Memory B cell (primary cell): ENCODE measurements around the gene SNTG2.
"Not testable (repeated sequence)": the region's sequence is repeated elsewhere in the genome, so short reads cannot be mapped to it uniquely, and the experiment has no call there.

ENCODE experiments used
- ATAC-seq: fragments of 150-1000 bp; cut with Tn5 transposase; 2 replicates; pipeline ENCODE4 v1.10.0; 2021; ENCODE audit warnings: low read depth, mild to moderate bottlenecking, moderate library complexity
- DNase-seq, 2 donors: peaks; one replicate each; pipeline ENCODE4 v3.0.0; 2022; ENCODE audit warnings: low spot score in 2 of 2
- H3K27ac Mint-ChIP-seq: one replicate; pipeline ENCODE4 v1.8.0; 2022; ENCODE audit warnings: mild to moderate bottlenecking, moderate library complexity, mixed read lengths
- H3K27me3 Mint-ChIP-seq: one replicate; pipeline ENCODE4 v1.8.0; 2022; ENCODE audit warnings: mixed read lengths
- H3K36me3 Mint-ChIP-seq: one replicate; pipeline ENCODE4 v1.8.0; 2022; ENCODE audit warnings: mild to moderate bottlenecking, mixed read lengths
- H3K4me1 Mint-ChIP-seq: one replicate; pipeline ENCODE4 v1.8.0; 2022; ENCODE audit warnings: mixed read lengths
- H3K4me3 Mint-ChIP-seq: one replicate; pipeline ENCODE4 v1.8.0; 2022; ENCODE audit warnings: mild to moderate bottlenecking, moderate library complexity, mixed read lengths
- H3K9me3 Mint-ChIP-seq: one replicate; pipeline ENCODE4 v1.8.0; 2022; ENCODE audit warnings: mixed read lengths

SNTG2 gene

GRCh38 chr2:1104364-1104763 is 153.7 kb downstream of the SNTG2 start:
- Mint-ChIP-seq H3K27ac (no peak overlapping the region), H3K36me3 (no peaks in the 10 kb centered on the region), H3K4me1 (no peaks in the 10 kb centered on the region), H3K4me3 (no peak overlapping the region), H3K27me3 (peaks cover 1% of the 10 kb centered on the region), H3K9me3 (no peaks in the 10 kb centered on the region)
- no peak for ATAC-seq
- DNase-seq, result no peak

GRCh38 chr2:1106344-1106743 is 155.7 kb downstream of the SNTG2 start:
- H3K36me3 Mint-ChIP-seq, H3K4me1 Mint-ChIP-seq, DNase-seq, ATAC-seq, H3K27ac Mint-ChIP-seq, H3K9me3 Mint-ChIP-seq, H3K27me3 Mint-ChIP-seq, H3K4me3 Mint-ChIP-seq: not testable (repeated sequence)

- no peak overlapping the region for H3K27ac Mint-ChIP-seq
- no peak for ATAC-seq
Measured at GRCh38 chr2:1115843-1116539, 165.3 kb downstream of the SNTG2 start.

GRCh38 chr2:1117569-1117968 is 166.9 kb downstream of the SNTG2 start:
- H3K4me1 Mint-ChIP-seq, result no peaks in the 10 kb centered on the region
- H3K9me3 Mint-ChIP-seq, result peaks cover 6% of the 10 kb centered on the region
- ATAC-seq (no peak), DNase-seq (no peak)
- H3K27ac Mint-ChIP-seq, result no peak overlapping the region
- no peak overlapping the region for H3K4me3 Mint-ChIP-seq
- peaks cover 2% of the 10 kb centered on the region for H3K36me3 Mint-ChIP-seq
- peaks cover 4% of the 10 kb centered on the region for H3K27me3 Mint-ChIP-seq

More at GRCh38 chr2:1115843-1116539, 165.3 kb downstream of the SNTG2 start:
- H3K4me3 Mint-ChIP-seq, result no peak overlapping the region
- no peaks in the 10 kb centered on the region for H3K4me1 Mint-ChIP-seq
- H3K36me3 Mint-ChIP-seq, result peaks cover 2% of the 10 kb centered on the region
- no peak for DNase-seq
- peaks cover 13% of the 10 kb centered on the region for H3K9me3 Mint-ChIP-seq
- H3K27me3 Mint-ChIP-seq, result peaks cover 4% of the 10 kb centered on the region

- Mint-ChIP-seq H3K27me3 (no peaks in the 10 kb centered on the region), H3K27ac (no peak overlapping the region), H3K36me3 (no peaks in the 10 kb centered on the region), H3K4me1 (no peaks in the 10 kb centered on the region), H3K9me3 (peaks cover 3% of the 10 kb centered on the region), H3K4me3 (no peak overlapping the region)
- DNase-seq (no peak), ATAC-seq (no peak)
Measured at GRCh38 chr2:1125217-1125616, 174.6 kb downstream of the SNTG2 start.

- no peaks in the 10 kb centered on the region for H3K36me3 Mint-ChIP-seq
Measured at GRCh38 chr2:1125633-1126370, 175.2 kb downstream of the SNTG2 start.

GRCh38 chr2:1129982-1130381 is 179.3 kb downstream of the SNTG2 start:
- no peaks in the 10 kb centered on the region for H3K36me3 Mint-ChIP-seq
- DNase-seq, result no peak
- no peaks in the 10 kb centered on the region for H3K9me3 Mint-ChIP-seq
- no peak for ATAC-seq
- H3K4me1 Mint-ChIP-seq, result no peaks in the 10 kb centered on the region
- H3K4me3 Mint-ChIP-seq, result no peak overlapping the region
- H3K27ac Mint-ChIP-seq, result no peak overlapping the region
- peaks cover 3% of the 10 kb centered on the region for H3K27me3 Mint-ChIP-seq

More at GRCh38 chr2:1125633-1126370, 175.2 kb downstream of the SNTG2 start:
- H3K9me3 Mint-ChIP-seq, result peaks cover 3% of the 10 kb centered on the region
- no peak overlapping the region for H3K4me3 Mint-ChIP-seq
- H3K27ac Mint-ChIP-seq, result no peak overlapping the region
- H3K4me1 Mint-ChIP-seq, result no peaks in the 10 kb centered on the region
- no peak for ATAC-seq
- DNase-seq, result no peak
- H3K27me3 Mint-ChIP-seq, result no peaks in the 10 kb centered on the region

GRCh38 chr2:1130922-1131321 is 180.3 kb downstream of the SNTG2 start:
- no peak for ATAC-seq

GRCh38 chr2:1132328-1132969 is 181.8 kb downstream of the SNTG2 start:
- H3K27ac Mint-ChIP-seq, result no peak overlapping the region
- ATAC-seq (no peak), DNase-seq (no peak)
- no peaks in the 10 kb centered on the region for H3K36me3 Mint-ChIP-seq
- peaks cover 4% of the 10 kb centered on the region for H3K4me1 Mint-ChIP-seq
- peaks cover 3% of the 10 kb centered on the region for H3K27me3 Mint-ChIP-seq
- H3K9me3 Mint-ChIP-seq, result no peaks in the 10 kb centered on the region
- H3K4me3 Mint-ChIP-seq, result no peak overlapping the region

More at GRCh38 chr2:1130922-1131321, 180.3 kb downstream of the SNTG2 start:
- H3K4me1 Mint-ChIP-seq, result no peaks in the 10 kb centered on the region
- no peak overlapping the region for H3K27ac Mint-ChIP-seq
- peaks cover 3% of the 10 kb centered on the region for H3K27me3 Mint-ChIP-seq
- no peak overlapping the region for H3K4me3 Mint-ChIP-seq
- no peaks in the 10 kb centered on the region for H3K36me3 Mint-ChIP-seq
- H3K9me3 Mint-ChIP-seq, result no peaks in the 10 kb centered on the region
- DNase-seq, result no peak

- H3K27me3 Mint-ChIP-seq, H3K4me3 Mint-ChIP-seq, ATAC-seq, DNase-seq, H3K27ac Mint-ChIP-seq, H3K4me1 Mint-ChIP-seq, H3K36me3 Mint-ChIP-seq, H3K9me3 Mint-ChIP-seq: not testable (repeated sequence)
Measured at GRCh38 chr2:1133896-1134295, 183.2 kb downstream of the SNTG2 start.

GRCh38 chr2:1134629-1135028 is 184.0 kb downstream of the SNTG2 start:
- H3K27ac Mint-ChIP-seq, result no peak overlapping the region
- ATAC-seq, result no peak
- H3K9me3 Mint-ChIP-seq, result no peaks in the 10 kb centered on the region
- peaks cover 5% of the 10 kb centered on the region for H3K27me3 Mint-ChIP-seq
- no peak overlapping the region for H3K4me3 Mint-ChIP-seq
- DNase-seq, result no peak
- H3K36me3 Mint-ChIP-seq, result no peaks in the 10 kb centered on the region
- peaks cover 4% of the 10 kb centered on the region for H3K4me1 Mint-ChIP-seq

GRCh38 chr2:1136067-1136466 is 185.4 kb downstream of the SNTG2 start:
- H3K27ac Mint-ChIP-seq, result no peak overlapping the region
- H3K4me3 Mint-ChIP-seq, result no peak overlapping the region
- H3K9me3 Mint-ChIP-seq, result no peaks in the 10 kb centered on the region
- DNase-seq (no peak), ATAC-seq (no peak)
- H3K36me3 Mint-ChIP-seq, result no peaks in the 10 kb centered on the region
- peaks cover 4% of the 10 kb centered on the region for H3K4me1 Mint-ChIP-seq
- peaks cover 5% of the 10 kb centered on the region for H3K27me3 Mint-ChIP-seq

GRCh38 chr2:1136846-1137245 is 186.2 kb downstream of the SNTG2 start:
- DNase-seq (no peak), ATAC-seq (no peak)
- Mint-ChIP-seq H3K4me1 (peaks cover 4% of the 10 kb centered on the region), H3K4me3 (no peak overlapping the region), H3K9me3 (no peaks in the 10 kb centered on the region), H3K27me3 (peaks cover 5% of the 10 kb centered on the region), H3K27ac (no peak overlapping the region), H3K36me3 (no peaks in the 10 kb centered on the region)

GRCh38 chr2:1137264-1137663 is 186.6 kb downstream of the SNTG2 start:
- DNase-seq (no peak), ATAC-seq (no peak)
- Mint-ChIP-seq H3K27ac (no peak overlapping the region), H3K27me3 (peaks cover 5% of the 10 kb centered on the region), H3K4me3 (no peak overlapping the region), H3K4me1 (peaks cover 4% of the 10 kb centered on the region), H3K36me3 (no peaks in the 10 kb centered on the region), H3K9me3 (no peaks in the 10 kb centered on the region)
